Mesendoderm (in vitro differentiated cells): ENCODE data around the gene PNP.

ENCODE experiments used
- DNase-seq: peaks from one replicate; pipeline ENCODE4 v3.0.0; 2013
- H2AK5ac ChIP-seq: 2 replicates; pipeline ENCODE4 v1.6.1; 2013; ENCODE audit warnings: low read length, inconsistent platforms
- H2BK120ac ChIP-seq: 2 replicates; pipeline ENCODE4 v1.6.1; 2013; ENCODE audit warnings: low read depth, mild to moderate bottlenecking, low read length, moderate library complexity, mixed read lengths
- H2BK15ac ChIP-seq: replicated peaks from 2 replicates; pipeline ENCODE4 v1.6.1; 2013; ENCODE audit warnings: low read depth, mild to moderate bottlenecking, moderate library complexity
- H2BK5ac ChIP-seq: 2 replicates; pipeline ENCODE4 v1.6.1; 2013; ENCODE audit warnings: low read length, inconsistent platforms
- H3K18ac ChIP-seq: 2 replicates; pipeline ENCODE4 v1.6.1; 2013; ENCODE audit warnings: mild to moderate bottlenecking, low read length, mixed read lengths
- H3K23ac ChIP-seq: one replicate; pipeline ENCODE4 v1.6.1; 2013; ENCODE audit warnings: low read length
- H3K27ac ChIP-seq: 2 replicates; pipeline ENCODE4 v1.5.1; 2013; ENCODE audit warnings: low read depth, mild to moderate bottlenecking, inconsistent platforms, low read length, moderate library complexity
- H3K27me3 ChIP-seq: 2 replicates; pipeline ENCODE4 v1.6.1; 2013; ENCODE audit warnings: low read length, control low read depth, mild to moderate bottlenecking, inconsistent platforms; ENCODE audit not compliant: insufficient read depth, poor library complexity
- H3K36me3 ChIP-seq: 2 replicates; pipeline ENCODE4 v1.6.1; 2013; ENCODE audit warnings: low read length, inconsistent platforms; ENCODE audit not compliant: control insufficient read depth, insufficient read depth
- H3K4ac ChIP-seq: one replicate; pipeline ENCODE4 v1.6.1; 2013; ENCODE audit warnings: low read depth, mild to moderate bottlenecking, low read length, moderate library complexity
- H3K4me1 ChIP-seq: 2 replicates; pipeline ENCODE4 v1.6.1; 2013; ENCODE audit warnings: low read depth, low read length, inconsistent platforms; ENCODE audit not compliant: control insufficient read depth
- H3K4me2 ChIP-seq: 2 replicates; pipeline ENCODE4 v1.6.1; 2013; ENCODE audit warnings: low read length
- H3K4me3 ChIP-seq: 2 replicates; pipeline ENCODE4 v1.5.1; 2013; ENCODE audit warnings: mild to moderate bottlenecking, low read length
- H3K56ac ChIP-seq: one replicate; pipeline ENCODE4 v1.6.1; 2013; ENCODE audit warnings: low read length
- H3K79me1 ChIP-seq: 2 replicates; pipeline ENCODE4 v1.6.1; 2013; ENCODE audit warnings: low read length, inconsistent platforms
- H3K79me2 ChIP-seq: 2 replicates; pipeline ENCODE4 v1.6.1; 2013; ENCODE audit warnings: mild to moderate bottlenecking, low read length; ENCODE audit not compliant: control insufficient read depth, insufficient read depth
- H3K9ac ChIP-seq: 2 replicates; pipeline ENCODE4 v1.6.1; 2013; ENCODE audit warnings: low read length, inconsistent platforms
- H4K5ac ChIP-seq: one replicate; pipeline ENCODE4 v1.6.1; 2013; ENCODE audit warnings: low read length
- H4K8ac ChIP-seq: one replicate; pipeline ENCODE4 v1.6.1; 2013; ENCODE audit warnings: low read depth, mild to moderate bottlenecking, control low read depth, low read length, moderate library complexity
- WGBS: extraction: QIAGEN DNeasy Blood & Tissue Kit; methylation state at CpG from one replicate; pipeline ENCODE4 v1.1.7; 2013; ENCODE audit warnings: low lambda C conversion rate, missing lambda C conversion rate; ENCODE audit not compliant: insufficient coverage; ENCODE audit errors: extremely low coverage; 5-methylcytosine and 5-hydroxymethylcytosine counted together

PNP gene

DNA sequence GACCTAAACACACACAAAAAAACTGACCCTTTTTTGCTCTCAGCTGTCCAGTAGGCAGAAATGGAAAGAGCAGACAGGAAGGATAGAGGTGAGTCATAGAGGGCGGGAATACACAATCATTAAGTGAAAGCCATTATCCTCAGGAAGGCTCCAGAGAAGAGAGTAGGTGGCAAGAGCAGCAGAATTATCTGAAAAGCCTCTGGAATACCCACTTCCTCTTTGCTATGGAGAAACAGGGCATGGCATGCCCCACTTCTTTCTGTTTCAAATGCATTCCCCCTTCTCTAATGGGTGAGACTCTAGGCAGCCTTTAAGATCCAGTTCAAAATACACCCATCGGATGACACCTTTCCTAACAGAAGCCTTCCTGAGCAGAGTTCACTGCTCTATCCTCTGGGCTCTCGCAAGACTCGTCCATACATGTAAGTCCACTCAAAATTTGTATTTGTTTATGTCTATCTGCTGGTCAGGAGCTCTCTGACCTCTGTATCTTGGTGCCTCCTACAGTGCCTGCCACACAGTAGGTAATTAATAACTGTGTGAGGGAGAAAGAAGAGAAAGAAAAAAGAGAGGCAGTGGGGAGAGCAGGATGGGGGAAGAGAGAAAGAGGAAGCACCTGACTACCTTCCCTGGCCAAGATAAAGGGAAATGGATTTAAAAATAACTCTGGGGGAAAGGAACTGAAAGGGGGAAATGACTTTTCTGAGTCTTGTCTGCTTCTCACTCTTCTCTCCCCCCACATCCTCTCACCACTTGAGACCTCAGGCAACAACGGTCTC is 41.8 kb upstream of the PNP start:
- Histone ChIP-seq H3K56ac (peak overlapping the region; percentile 15), H3K4ac (peak overlapping the region; percentile 38), H3K79me2 (no peaks in the 10 kb centered on the region), H3K23ac (no peak overlapping the region), H3K4me1 (peaks cover 2% of the 10 kb centered on the region), H3K9ac (no peak overlapping the region), H3K18ac (no peak overlapping the region), H2BK5ac (no peak overlapping the region), H3K36me3 (no peaks in the 10 kb centered on the region), H3K27ac (no peak overlapping the region), H3K79me1 (no peaks in the 10 kb centered on the region), H2BK120ac (no peak overlapping the region), H3K4me3 (no peak overlapping the region), H3K27me3 (no peaks in the 10 kb centered on the region), H3K4me2 (no peak overlapping the region), H2AK5ac (no peak overlapping the region), H2BK15ac (no peak overlapping the region), H4K8ac (no peak overlapping the region), H4K5ac (no peak overlapping the region)
- DNase-seq, result peak; percentile 69
- no CpG with 5 or more reads among the region's 5 CpGs for WGBS

DNA sequence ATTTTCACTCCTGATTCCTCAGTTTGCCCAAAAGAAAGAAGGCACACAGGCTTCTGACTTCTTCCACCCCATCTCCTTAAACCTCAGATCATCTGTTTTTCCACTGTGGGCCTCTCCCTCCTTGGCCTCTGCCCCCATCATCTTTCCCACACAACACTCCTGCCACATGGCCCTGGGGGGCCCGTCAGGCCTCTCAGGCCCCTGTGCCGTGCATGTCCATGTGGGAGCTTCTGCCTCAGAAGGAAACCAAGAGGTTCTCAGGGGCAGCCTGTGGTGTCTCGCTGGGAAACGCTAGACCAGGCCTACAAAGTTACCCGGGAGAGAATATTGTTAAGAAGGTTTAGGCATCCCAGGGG is 41.2 kb upstream of the PNP start:
- H4K8ac ChIP-seq, result no peak overlapping the region
- no peak for DNase-seq
- no peak overlapping the region for H3K27ac ChIP-seq
- no peak overlapping the region for H3K4me2 ChIP-seq
- H3K79me1 ChIP-seq, result no peaks in the 10 kb centered on the region
- H2BK15ac ChIP-seq, result no peak overlapping the region
- H3K4ac ChIP-seq, result no peak overlapping the region
- H2AK5ac ChIP-seq, result no peak overlapping the region
- H3K56ac ChIP-seq, result peak overlapping the region; percentile 15
- peaks cover 2% of the 10 kb centered on the region for H3K4me1 ChIP-seq
- no peak overlapping the region for H2BK120ac ChIP-seq
- H3K4me3 ChIP-seq, result no peak overlapping the region
- no peak overlapping the region for H2BK5ac ChIP-seq
- no peak overlapping the region for H3K9ac ChIP-seq
- WGBS, result no CpG with 5 or more reads among the region's 5 CpGs
- no peaks in the 10 kb centered on the region for H3K36me3 ChIP-seq
- H4K5ac ChIP-seq, result no peak overlapping the region
- H3K79me2 ChIP-seq, result no peaks in the 10 kb centered on the region
- no peak overlapping the region for H3K18ac ChIP-seq
- H3K27me3 ChIP-seq, result no peaks in the 10 kb centered on the region
- H3K23ac ChIP-seq, result no peak overlapping the region

DNA sequence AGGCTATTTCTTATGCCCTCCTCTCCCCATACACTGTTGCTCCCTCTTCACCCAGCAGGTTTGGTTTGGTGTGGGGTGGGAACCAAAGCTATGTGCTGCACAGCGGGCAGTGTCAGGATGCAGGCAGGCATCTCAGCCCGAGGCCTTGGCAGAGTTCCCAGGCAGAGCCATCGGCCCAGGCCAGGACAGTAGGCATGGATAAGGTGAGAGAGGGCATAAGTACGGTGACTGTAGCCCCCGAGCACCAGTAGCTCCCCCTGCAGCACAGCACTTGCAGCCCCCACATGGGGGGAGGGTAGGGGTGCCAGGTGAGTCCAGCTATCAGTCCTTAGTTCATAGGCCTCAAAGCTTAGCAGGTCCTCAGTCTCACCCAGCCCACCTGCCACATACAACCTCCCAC is 40.4 kb upstream of the PNP start:
- WGBS, result no CpG with 5 or more reads among the region's 5 CpGs
- Histone ChIP-seq H3K36me3 (no peaks in the 10 kb centered on the region), H2AK5ac (no peak overlapping the region), H3K79me1 (no peaks in the 10 kb centered on the region), H3K27ac (no peak overlapping the region), H3K4me2 (no peak overlapping the region), H3K27me3 (no peaks in the 10 kb centered on the region), H2BK5ac (no peak overlapping the region), H3K9ac (no peak overlapping the region), H4K8ac (no peak overlapping the region), H4K5ac (no peak overlapping the region), H3K56ac (no peak overlapping the region), H3K4me3 (no peak overlapping the region), H3K79me2 (no peaks in the 10 kb centered on the region), H3K4ac (no peak overlapping the region), H3K4me1 (peaks cover 2% of the 10 kb centered on the region), H2BK15ac (no peak overlapping the region), H2BK120ac (no peak overlapping the region), H3K23ac (no peak overlapping the region), H3K18ac (no peak overlapping the region)
- DNase-seq, result no peak

DNA sequence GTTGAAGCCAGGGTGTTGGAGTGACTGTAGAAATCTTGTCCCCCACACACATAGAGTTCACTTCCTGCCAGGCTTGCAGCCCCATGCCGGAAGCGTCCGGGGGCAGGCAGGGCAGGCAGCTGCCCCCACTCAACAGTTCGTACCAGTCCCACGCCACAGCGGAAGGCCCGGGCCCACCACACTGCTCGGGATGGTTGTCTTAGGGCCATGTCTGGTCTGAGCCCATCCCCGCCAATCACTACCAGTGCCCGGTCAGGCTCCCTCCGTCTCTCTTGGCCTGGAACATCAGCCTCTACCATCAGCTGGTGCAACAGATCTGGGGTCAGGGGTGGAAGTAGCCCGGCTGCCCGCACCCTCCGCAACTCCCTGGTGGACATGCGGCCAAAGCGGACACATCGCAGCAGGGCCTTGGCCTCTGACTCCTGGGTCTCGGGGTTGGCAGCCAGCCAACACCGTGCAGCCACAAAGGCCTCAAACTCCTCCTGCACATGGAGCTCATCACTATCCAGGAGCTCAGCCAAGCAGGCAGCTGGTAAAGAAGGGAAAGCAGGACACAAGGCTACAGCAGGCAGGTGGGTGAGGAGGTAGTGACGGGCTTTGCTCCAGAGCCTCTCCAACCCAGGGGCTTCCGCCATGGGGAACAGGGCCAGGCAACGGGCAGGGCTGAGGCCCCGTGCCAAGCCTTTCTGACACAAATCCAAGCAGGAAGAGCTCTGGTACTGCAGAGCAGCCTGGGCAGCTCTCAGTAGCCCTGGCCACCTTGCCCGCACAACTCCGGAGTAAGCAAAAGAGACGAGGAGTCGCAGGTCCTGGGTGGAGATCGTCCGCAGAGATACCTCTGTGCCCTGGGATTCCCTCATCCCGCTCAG is 39.2 kb upstream of the PNP start:
- Histone ChIP-seq H2BK120ac (no peak overlapping the region), H3K56ac (no peak overlapping the region), H3K4me3 (no peak overlapping the region), H3K4ac (no peak overlapping the region), H3K23ac (no peak overlapping the region), H2AK5ac (no peak overlapping the region), H4K8ac (no peak overlapping the region), H3K79me1 (no peaks in the 10 kb centered on the region), H3K4me1 (peaks cover 2% of the 10 kb centered on the region), H4K5ac (no peak overlapping the region), H3K4me2 (no peak overlapping the region), H3K27ac (no peak overlapping the region), H3K79me2 (no peaks in the 10 kb centered on the region), H3K27me3 (peaks cover 2% of the 10 kb centered on the region), H3K18ac (no peak overlapping the region), H3K9ac (no peak overlapping the region), H2BK15ac (no peak overlapping the region), H2BK5ac (no peak overlapping the region), H3K36me3 (no peaks in the 10 kb centered on the region)
- no CpG with 5 or more reads among the region's 30 CpGs for WGBS
- DNase-seq, result no peak

DNA sequence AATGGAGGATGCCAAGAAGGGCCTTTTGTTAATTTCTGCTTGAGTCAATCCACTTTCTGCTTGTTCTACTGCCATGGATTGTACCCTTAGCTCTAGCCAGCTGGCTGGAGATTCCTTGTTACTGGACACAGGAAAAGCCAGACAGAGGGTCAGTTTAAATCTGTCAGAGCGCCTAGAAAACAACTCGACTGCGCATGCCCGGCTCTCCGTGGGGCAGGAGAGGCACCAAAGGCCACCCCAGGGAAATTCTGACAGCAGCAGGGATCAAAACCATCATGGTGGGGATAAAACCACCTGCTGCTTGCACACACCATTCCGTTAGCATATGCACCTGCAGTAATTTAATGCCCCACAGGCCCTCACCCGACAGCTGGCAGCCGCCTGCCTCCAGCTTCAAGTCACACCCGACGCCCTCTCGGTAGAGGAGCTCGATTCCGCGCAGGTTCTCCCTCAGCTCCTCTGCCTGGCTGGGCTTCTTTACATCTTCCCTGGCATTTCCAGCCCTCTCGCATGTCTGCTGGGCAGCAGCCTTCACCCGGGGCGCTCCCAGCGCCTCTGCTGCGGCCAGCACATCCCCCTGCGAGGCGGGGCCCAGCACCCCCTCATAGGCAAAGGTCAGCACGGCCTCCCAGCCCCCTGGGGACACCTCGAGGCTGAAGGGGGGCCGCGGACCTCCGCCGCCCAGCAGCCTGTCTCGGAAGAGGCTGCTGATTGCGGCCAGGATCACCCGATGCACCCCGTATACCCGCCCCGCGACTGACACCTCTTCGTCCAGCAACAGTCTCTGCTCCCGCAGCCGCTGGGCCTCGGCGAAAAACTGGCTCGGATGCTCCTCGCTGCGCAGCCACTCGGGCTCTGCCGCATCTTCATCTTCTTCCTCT is 34.3 kb upstream of the PNP start:
- peaks cover 2% of the 10 kb centered on the region for H3K27me3 ChIP-seq
- H2BK15ac ChIP-seq, result no peak overlapping the region
- no peak overlapping the region for H3K18ac ChIP-seq
- no peak overlapping the region for H3K23ac ChIP-seq
- H3K79me1 ChIP-seq, result no peaks in the 10 kb centered on the region
- H3K79me2 ChIP-seq, result no peaks in the 10 kb centered on the region
- no peaks in the 10 kb centered on the region for H3K4me1 ChIP-seq
- no peak overlapping the region for H3K9ac ChIP-seq
- DNase-seq, result no peak
- no peak overlapping the region for H3K27ac ChIP-seq
- no peak overlapping the region for H2AK5ac ChIP-seq
- H3K56ac ChIP-seq, result peak overlapping the region; percentile 39
- WGBS, result no CpG with 5 or more reads among the region's 44 CpGs
- no peak overlapping the region for H4K5ac ChIP-seq
- H4K8ac ChIP-seq, result no peak overlapping the region
- no peak overlapping the region for H2BK120ac ChIP-seq
- H3K4ac ChIP-seq, result no peak overlapping the region
- H3K36me3 ChIP-seq, result no peaks in the 10 kb centered on the region
- peak overlapping the region; percentile 31 for H3K4me2 ChIP-seq
- H3K4me3 ChIP-seq, result no peak overlapping the region
- H2BK5ac ChIP-seq, result no peak overlapping the region
